Hypothalamus (tissue), 51 donors: Measurements from ENCODE around the gene ANKRD16.

Experiments used
- DNase-seq, 51 donors: peaks; one replicate each; lab custom pipeline; 2025; lab: John Stamatoyannopoulos, UW

ANKRD16 gene

DNA sequence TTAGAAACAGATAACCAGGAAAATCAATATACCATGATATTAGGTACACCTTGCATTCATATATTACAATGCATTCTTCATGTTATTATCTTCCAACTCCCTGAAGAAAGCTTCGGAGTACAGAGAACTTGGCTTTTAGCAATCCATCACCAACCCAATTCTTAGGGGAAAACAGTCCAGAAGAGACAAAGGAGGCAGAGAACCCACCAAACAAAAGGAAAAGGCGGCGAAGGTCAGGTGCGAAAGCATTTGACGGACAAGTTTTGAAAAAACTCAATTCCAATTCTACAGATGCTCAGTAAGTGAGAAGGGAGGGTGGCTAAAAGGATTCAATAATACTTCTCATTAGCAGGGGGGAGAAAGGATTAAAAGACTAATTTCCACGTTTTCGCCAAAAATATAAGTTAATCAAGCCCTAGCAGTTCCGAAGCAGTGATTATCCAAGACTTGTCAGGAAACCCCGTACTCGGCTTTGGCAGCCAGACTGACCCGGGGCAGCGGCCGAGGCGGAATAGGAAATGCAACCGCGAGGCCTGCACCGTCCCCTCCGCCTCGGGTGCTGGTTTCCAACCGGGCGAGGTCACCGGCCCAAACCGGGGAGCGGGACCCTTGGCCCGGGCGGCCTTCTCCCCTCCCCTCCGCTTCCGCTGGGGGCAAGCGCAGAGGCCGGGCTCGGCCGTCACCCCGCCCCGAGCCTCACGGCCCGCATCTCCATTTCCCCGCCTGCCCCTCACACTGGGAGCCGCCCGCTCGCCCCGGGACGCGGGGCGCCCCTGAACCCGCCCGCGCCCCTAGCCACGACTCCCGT lies 77.2 kb downstream of the ANKRD16 start:
- DNase-seq = peak in 37 of 51 donors; percentile 9 to 82 (median 45)
